GM12878 (cell line): ENCODE data around the gene MYH9. TPM values are rescaled to one million over a fixed set of nuclear protein-coding genes. Genes with fewer than 3 reads are reported as not detected.
A peak's percentile ranks its signal among the peaks of the same experiment; 100 is the strongest.

Experiments
- BMI1 ChIP-seq: fragments of 450-650 bp; IDR thresholded peaks from 2 replicates; pipeline ENCODE4 v1.6.1; 2016; ENCODE audit warnings: mild to moderate bottlenecking, moderate library complexity, borderline replicate concordance
- EZH2 ChIP-seq: IDR thresholded peaks from 2 replicates; pipeline ENCODE4 v1.6.1; 2012; ENCODE audit warnings: low read depth, mild to moderate bottlenecking, control low read depth, inconsistent platforms, low read length, borderline replicate concordance; ENCODE audit not compliant: control insufficient read depth
- GABPA ChIP-seq: IDR thresholded peaks from 2 replicates; pipeline ENCODE4 v1.6.1; 2014; ENCODE audit warnings: antibody characterized with exemption, low read depth, mild to moderate bottlenecking, inconsistent platforms
- IRF5 ChIP-seq: fragments of 450-650 bp; IDR thresholded peaks from 2 replicates; pipeline ENCODE4 v1.6.1; 2017; ENCODE audit warnings: borderline replicate concordance
- JUND ChIP-seq: IDR thresholded peaks from 2 replicates; pipeline ENCODE4 v1.6.1; 2012; ENCODE audit warnings: low read depth, mild to moderate bottlenecking, low read length, improper control_type of control experiment, moderate library complexity
- KAT2A ChIP-seq: conservative IDR thresholded peaks from 2 replicates; pipeline ENCODE4 v1.6.1; 2011; ENCODE audit warnings: low read depth, low read length; ENCODE audit not compliant: control insufficient read depth
- PRDM15 ChIP-seq: fragments of 450-650 bp; formaldehyde crosslinking; IDR thresholded peaks from 2 replicates; pipeline ENCODE4 v1.4.0; 2020; ENCODE audit warnings: mild to moderate bottlenecking, moderate library complexity
- REST ChIP-seq: IDR thresholded peaks from 2 replicates; pipeline ENCODE4 v1.6.1; 2012; ENCODE audit warnings: mild to moderate bottlenecking, low read depth, low read length
- SIN3A ChIP-seq: IDR thresholded peaks from 2 replicates; pipeline ENCODE4 v1.6.1; 2012; ENCODE audit warnings: low read depth, low read length, improper control_type of control experiment
- SIX5 ChIP-seq: IDR thresholded peaks from 2 replicates; pipeline ENCODE4 v1.6.1; 2011; ENCODE audit warnings: mild to moderate bottlenecking, low read depth, low read length, moderate library complexity; ENCODE audit not compliant: severe bottlenecking
- SKIL ChIP-seq: fragments of 450-650 bp; IDR thresholded peaks from 2 replicates; pipeline ENCODE4 v1.6.1; 2017; ENCODE audit warnings: mild to moderate bottlenecking, low read depth, inconsistent platforms; ENCODE audit not compliant: poor library complexity, severe bottlenecking
- SMARCA5 ChIP-seq: fragments of 450-650 bp; IDR thresholded peaks from 2 replicates; pipeline ENCODE4 v1.6.1; 2017; ENCODE audit warnings: mild to moderate bottlenecking
- TCF7 ChIP-seq: IDR thresholded peaks from 2 replicates; pipeline ENCODE4 v1.6.1; 2014; ENCODE audit warnings: antibody characterized with exemption, borderline replicate concordance
- ZNF207 ChIP-seq: fragments of 450-650 bp; IDR thresholded peaks from 2 replicates; pipeline ENCODE4 v1.6.1; 2014; ENCODE audit warnings: antibody characterized with exemption, mild to moderate bottlenecking, borderline replicate concordance
- ZNF384 ChIP-seq: IDR thresholded peaks from 2 replicates; pipeline ENCODE4 v1.6.1; 2012; ENCODE audit warnings: low read depth, mild to moderate bottlenecking, low read length, improper control_type of control experiment, borderline replicate concordance
- ZNF622 ChIP-seq: fragments of 450-650 bp; IDR thresholded peaks from 2 replicates; pipeline ENCODE4 v1.6.1; 2017; ENCODE audit warnings: mild to moderate bottlenecking, inconsistent platforms
- ZZZ3 ChIP-seq: IDR thresholded peaks from 2 replicates; pipeline ENCODE4 v1.6.1; 2011; ENCODE audit warnings: low read depth; ENCODE audit not compliant: control insufficient read depth, insufficient read length
- polyA plus RNA-seq, 11 experiments: library from polyadenylated mRNA; depleted of rRNA in 4 of 11; unstranded in 6 of 11; stranded (reverse) in 5 of 11; fragments of >200 nt; fragmentation: Nextera tagmentation in 4 of 11; fragmentation: Illumina TruSeq in 1 of 11; extraction: Ambion mirVana in 4 of 11; extraction: Trizol in 1 of 11; gene quantifications; 1 replicate in 1 of 11; 2 replicates in 10 of 11; pipeline versions ENCODE4 v1.2.1 to v1.2.3, GENCODE V29; 2011 to 2016; ENCODE audit warnings: inconsistent platforms in 2 of 11, missing spikeins in 2 of 11, low read depth in 1 of 11
- total RNA-seq, 4 experiments: library from RNA; depleted of rRNA in 3 of 4; stranded (reverse); fragments of >200 nt in 3 of 4; fragmentation: Illumina TruSeq in 1 of 4; extraction: Trizol in 1 of 4; gene quantifications; 2 replicates each; pipeline versions ENCODE4 v1.2.1 to v1.2.3, GENCODE V29; 2013 to 2021

The MYH9 gene
- total and polyA plus RNA-seq, 10 of the 15 experiments (the other 5 are each of a cell fraction or from before 2014, with no cell fraction given) = 5.1 to 525 (median 145) TPM

- TF ChIP-seq REST (no peak), ZNF622 (no peak), TCF7 (no peak), GABPA (no peak; the same call in 1 of the 2 replicates), SIN3A (no peak), ZNF384 (no peak), JUND (no peak), IRF5 (no peak), ZNF207 (no peak), PRDM15 (0 out of 2 replicates have a peak, but pooled peaks have one; percentile 12), KAT2A (no peak), EZH2 (0 out of 2 replicates have a peak, but pooled peaks have one; percentile 31), SIX5 (no peak), SMARCA5 (peak; percentile 83; the same call in 1 of the 2 replicates), SKIL (no peak), BMI1 (0 out of 2 replicates have a peak, but pooled peaks have one; percentile 11), ZZZ3 (no peak)
- TF ChIP-seq, all 136 proteins: peak for 53
Measured at GRCh38 chr22:36331306-36331911, 56.4 kb downstream of the MYH9 start (continued).
